H1 (cell line): Measurements from ENCODE around the gene DOP1B. TPM values are rescaled to one million over a fixed set of nuclear protein-coding genes. Genes with fewer than 3 reads are reported as not detected.

Experiments
- CTCF ChIA-PET: fragments of 300-600 bp; sonication (Branson Sonifier 250); formaldehyde crosslinking; loops from one replicate; lab custom pipeline; 2021; ENCODE audit not compliant: partially characterized antibody; lab: Charles Lee
- POLR2A ChIA-PET: fragments of 300-600 bp; sonication (Branson Sonifier 250); formaldehyde crosslinking; loops from one replicate; lab custom pipeline; 2021; ENCODE audit warnings: inconsistent platforms; ENCODE audit not compliant: partially characterized antibody; lab: Charles Lee
- DNase-seq, 2 experiments: peaks; one replicate each; pipeline versions ENCODE4 v3.0.0 to v3.0.0-alpha.2; 2010 to 2022; ENCODE audit warnings: low spot score in 2 of 2, low read depth in 1 of 2, mixed read lengths in 1 of 2
- FAIRE-seq: peaks from 2 replicates; lab custom pipeline; 2011; peaks lifted over from hg19 to GRCh38; lab: Jason Lieb, UNC
- H2AFZ ChIP-seq: 2 replicates; pipeline ENCODE4 v1.8.1; 2012; ENCODE audit warnings: low read length, inconsistent platforms
- H2AK5ac ChIP-seq: 2 replicates; pipeline ENCODE4 v1.6.1; 2013; ENCODE audit warnings: low read depth, low read length
- H2BK120ac ChIP-seq: replicated peaks from 2 replicates; pipeline ENCODE3; 2013; ENCODE audit warnings: low read depth, low read length, inconsistent platforms
- H2BK12ac ChIP-seq: 2 replicates; pipeline ENCODE4 v1.6.1; 2013; ENCODE audit warnings: low read depth, low read length
- H2BK15ac ChIP-seq: 2 replicates; pipeline ENCODE4 v1.6.1; 2013; ENCODE audit warnings: low read length
- H2BK20ac ChIP-seq: 2 replicates; pipeline ENCODE4 v1.6.1; 2013; ENCODE audit warnings: low read length
- H2BK5ac ChIP-seq: 2 replicates; pipeline ENCODE4 v1.6.1; 2013; ENCODE audit warnings: low read depth, low read length
- H3K14ac ChIP-seq: 2 replicates; pipeline ENCODE4 v1.6.1; 2013; ENCODE audit warnings: inconsistent platforms; ENCODE audit not compliant: insufficient read length
- H3K18ac ChIP-seq: 2 replicates; pipeline ENCODE4 v1.6.1; 2013; ENCODE audit warnings: low read length; ENCODE audit errors: extremely low read depth
- H3K23ac ChIP-seq: 2 replicates; pipeline ENCODE4 v1.6.1; 2013; ENCODE audit warnings: inconsistent platforms; ENCODE audit not compliant: insufficient read length
- H3K23me2 ChIP-seq: 2 replicates; pipeline ENCODE4 v1.6.1; 2013; ENCODE audit warnings: low read depth, low read length
- H3K27ac ChIP-seq: 2 replicates; pipeline ENCODE4 v1.6.1; 2011; ENCODE audit warnings: low read depth, low read length, inconsistent platforms
- H3K27me3 ChIP-seq, 4 experiments: replicated peaks in 1 of 4; 1 replicate in 1 of 4; 2 replicates in 3 of 4; pipeline versions ENCODE4 v1.6.1 to v1.8.1; 2011 to 2013; ENCODE audit warnings: low read length in 3 of 4, mild to moderate bottlenecking in 3 of 4, inconsistent platforms in 2 of 4, mixed read lengths in 2 of 4, moderate library complexity in 1 of 4; ENCODE audit not compliant: control insufficient read depth in 3 of 4, insufficient read depth in 3 of 4; ENCODE audit errors: extremely low read depth in 1 of 4
- H3K36me3 ChIP-seq, 4 experiments: 2 replicates each; pipeline versions ENCODE4 v1.6.1 to v1.8.1; 2011 to 2013; ENCODE audit warnings: mild to moderate bottlenecking in 4 of 4, low read length in 3 of 4, moderate library complexity in 2 of 4, control low read depth in 1 of 4, inconsistent platforms in 1 of 4; ENCODE audit not compliant: insufficient read depth in 4 of 4, control insufficient read depth in 2 of 4
- H3K4ac ChIP-seq: replicated peaks from 2 replicates; pipeline ENCODE3; 2013; ENCODE audit warnings: low read length, low read depth, mixed read lengths, inconsistent platforms; ENCODE audit not compliant: insufficient read length
- H3K4me1 ChIP-seq, 4 experiments: replicated peaks in 1 of 4; 1 replicate in 1 of 4; 2 replicates in 3 of 4; pipeline versions ENCODE4 v1.6.1 to v1.8.1; 2011 to 2013; ENCODE audit warnings: low read length in 3 of 4, inconsistent platforms in 2 of 4, mixed read lengths in 1 of 4; ENCODE audit not compliant: insufficient read depth in 4 of 4, control insufficient read depth in 3 of 4
- H3K4me2 ChIP-seq, 2 experiments: 2 replicates each; pipeline versions ENCODE4 v1.6.1 to v1.8.1; 2011 to 2013; ENCODE audit warnings: low read depth in 2 of 2, low read length in 2 of 2, control low read depth in 1 of 2, inconsistent platforms in 1 of 2, mild to moderate bottlenecking in 1 of 2; ENCODE audit not compliant: insufficient read depth in 1 of 2
- H3K4me3 ChIP-seq, 4 experiments: fragments of 200-600, 300-600 bp in 1 of 4; sonication (generic), shearing (Covaris generic), sonication (Bioruptor Twin) in 1 of 4; 2 replicates each; pipeline versions ENCODE4 v1.5.1 to v1.8.1; 2011 to 2016; ENCODE audit warnings: low read length in 4 of 4, low read depth in 3 of 4, control low read depth in 2 of 4, inconsistent platforms in 2 of 4, mild to moderate bottlenecking in 2 of 4, mixed read lengths in 1 of 4, moderate library complexity in 1 of 4; ENCODE audit not compliant: insufficient read depth in 2 of 4; ENCODE audit errors: extremely low read depth in 1 of 4
- H3K56ac ChIP-seq: replicated peaks from 2 replicates; pipeline ENCODE3; 2013; ENCODE audit warnings: low read depth, mild to moderate bottlenecking, mixed read lengths, low read length, inconsistent platforms; ENCODE audit not compliant: insufficient read length
- H3K79me1 ChIP-seq: 2 replicates; pipeline ENCODE4 v1.6.1; 2013; ENCODE audit warnings: low read depth, low read length, control low read depth
- H3K79me2 ChIP-seq, 2 experiments: 2 replicates each; pipeline versions ENCODE4 v1.6.1 to v1.8.1; 2012 to 2013; ENCODE audit warnings: low read length in 2 of 2, mild to moderate bottlenecking in 2 of 2, inconsistent platforms in 1 of 2; ENCODE audit not compliant: insufficient read depth in 2 of 2, control insufficient read depth in 1 of 2
- H3K9ac ChIP-seq, 4 experiments: replicated peaks in 1 of 4; 1 replicate in 1 of 4; 2 replicates in 3 of 4; pipeline versions ENCODE4 v1.6.1 to v1.8.1; 2011 to 2013; ENCODE audit warnings: low read depth in 3 of 4, low read length in 3 of 4, control low read depth in 2 of 4, mild to moderate bottlenecking in 2 of 4, moderate library complexity in 2 of 4, inconsistent platforms in 1 of 4; ENCODE audit errors: extremely low read depth in 1 of 4
- H3K9me3 ChIP-seq, 2 experiments: 2 replicates each; pipeline versions ENCODE4 v1.6.1 to v1.8.1; 2012 to 2013; ENCODE audit warnings: mild to moderate bottlenecking in 2 of 2, moderate library complexity in 2 of 2, control low read depth in 1 of 2, inconsistent platforms in 1 of 2, low read depth in 1 of 2, low read length in 1 of 2, mixed read lengths in 1 of 2; ENCODE audit not compliant: insufficient read depth in 2 of 2
- H4K20me1 ChIP-seq, 2 experiments: replicated peaks in 1 of 2; 2 replicates each; pipeline versions ENCODE3 to v1.8.1; 2011 to 2013; ENCODE audit warnings: inconsistent platforms in 2 of 2, low read length in 2 of 2, mild to moderate bottlenecking in 1 of 2; ENCODE audit not compliant: insufficient read depth in 2 of 2, control insufficient read depth in 1 of 2
- H4K5ac ChIP-seq: 2 replicates; pipeline ENCODE4 v1.6.1; 2013; ENCODE audit warnings: low read length, low read depth, mixed read lengths, inconsistent platforms; ENCODE audit not compliant: insufficient read length
- H4K8ac ChIP-seq: 2 replicates; pipeline ENCODE4 v1.8.0; 2013; ENCODE audit warnings: mild to moderate bottlenecking, moderate library complexity, low read length, inconsistent platforms; ENCODE audit not compliant: insufficient read depth; ENCODE audit errors: extremely low read depth
- H4K91ac ChIP-seq: replicated peaks from 2 replicates; pipeline ENCODE3; 2013; ENCODE audit warnings: low read length, mixed read lengths, inconsistent platforms; ENCODE audit not compliant: insufficient read length
- ASH2L ChIP-seq: fragments of 200-600, 300-600 bp; sonication (generic); IDR thresholded peaks from one replicate; pipeline ENCODE4 v1.7.1; 2017; ENCODE audit warnings: low read length
- CTBP2 ChIP-seq: IDR thresholded peaks from 2 replicates; pipeline ENCODE4 v1.7.0; 2011; ENCODE audit warnings: borderline replicate concordance, mild to moderate bottlenecking, moderate library complexity, mixed read lengths, low read length; ENCODE audit not compliant: insufficient read depth, insufficient read length
- EZH2 ChIP-seq: fragments of 200-600 bp; sonication (generic); IDR thresholded peaks from 2 replicates; pipeline ENCODE4 v1.7.1; 2012; ENCODE audit warnings: low read depth, mild to moderate bottlenecking, moderate library complexity, low read length, inconsistent platforms; ENCODE audit not compliant: severe bottlenecking
- RBBP5 ChIP-seq: IDR thresholded peaks from 2 replicates; pipeline ENCODE4 v1.7.1; 2012; ENCODE audit warnings: low read depth, mild to moderate bottlenecking, inconsistent platforms, low read length, moderate library complexity, borderline replicate concordance
- SUZ12 ChIP-seq: fragments of 200-600 bp; sonication (generic); IDR thresholded peaks from 2 replicates; pipeline ENCODE4 v1.6.1; 2012; ENCODE audit warnings: mild to moderate bottlenecking, inconsistent platforms, low read length, moderate library complexity, mixed read lengths
- WGBS, 2 experiments: shearing (Covaris generic) in 1 of 2; methylation state at CpG; one replicate each; pipeline versions ENCODE4 v1.1.6 to v1.1.7; 2013 to 2015; ENCODE audit warnings: low lambda C conversion rate in 2 of 2, mixed read lengths in 2 of 2, inconsistent platforms in 1 of 2, low coverage in 1 of 2, missing lambda C conversion rate in 1 of 2; ENCODE audit not compliant: insufficient replicate concordance in 2 of 2, insufficient coverage in 1 of 2, insufficient read length in 1 of 2; ENCODE audit errors: extremely low coverage in 1 of 2, missing lambda C conversion rate in 1 of 2; 5-methylcytosine and 5-hydroxymethylcytosine counted together
- polyA plus RNA-seq, 7 experiments: library from polyadenylated mRNA; depleted of rRNA in 3 of 7; stranded (reverse) in 5 of 7; unstranded in 2 of 7; fragments of >200 nt in 5 of 7; fragments of 200-250 nt in 2 of 7; gene quantifications; 1 replicate in 5 of 7; 2 replicates in 1 of 7; 4 replicates in 1 of 7; pipeline versions ENCODE4 v1.2.1 to v1.2.3, GENCODE V29; 2011 to 2013; ENCODE audit warnings: missing spikeins in 2 of 7, mixed read lengths in 2 of 7
- total RNA-seq: library from RNA; stranded (reverse); fragmentation: NEBNext Ultra II Directional; extraction: Animal tissue kit (Norgen Biotek cat#: 25700); gene quantifications from 2 replicates; pipeline ENCODE4 v1.2.1, GENCODE V29; 2021

The DOP1B gene
- total and polyA plus RNA-seq, 2 of the 8 experiments (the other 6 are each of a cell fraction or from before 2014, with no cell fraction given), result 2.8 to 9.9 TPM

DNA sequence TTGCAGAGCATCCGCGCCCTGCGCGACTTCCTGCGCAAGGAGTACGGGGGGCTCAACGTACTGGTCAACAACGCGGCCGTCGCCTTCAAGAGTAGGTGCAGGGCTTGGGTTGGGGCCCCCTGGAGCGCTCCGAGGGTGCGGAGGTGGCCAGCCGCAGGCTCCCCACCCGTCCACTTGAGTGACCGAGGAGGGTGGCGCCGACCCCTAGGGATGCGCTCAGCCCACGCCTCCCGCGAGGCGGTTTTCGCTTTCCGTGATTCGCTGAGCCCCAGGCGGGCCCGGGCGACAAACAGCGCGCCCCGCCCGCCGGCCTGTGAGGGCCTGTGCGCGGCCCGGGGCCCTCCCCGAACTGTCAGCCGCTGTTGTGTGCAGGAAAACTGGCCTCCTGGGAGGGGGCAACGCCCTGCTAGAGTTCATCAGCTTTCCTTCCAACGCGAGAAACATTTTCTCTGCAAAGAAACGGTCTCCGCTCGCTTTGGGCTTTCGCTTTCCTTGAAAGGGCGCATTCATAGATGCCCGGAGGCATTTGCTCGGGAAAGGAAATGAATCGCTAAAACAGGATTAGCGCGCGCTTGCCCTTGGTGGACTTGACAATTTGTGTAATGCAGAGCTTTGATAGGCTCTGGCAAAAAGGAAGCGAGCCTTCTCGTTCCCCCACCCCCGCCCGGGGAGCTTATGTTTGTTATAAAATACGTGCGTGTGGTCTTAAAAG lies 21.1 kb upstream of the DOP1B start:
- Histone ChIP-seq H2AK5ac (no peak overlapping the region), H3K18ac (peak overlapping the region; percentile 48; the same call in 1 of the 2 replicates), H3K4me1 (peaks cover 3 to 15% (median 7%) of the 10 kb centered on the region in 4 experiments), H3K56ac (no peak overlapping the region), H4K20me1 (peaks cover 0 to 2% of the 10 kb centered on the region in 2 experiments), H2AFZ (no peak overlapping the region), H3K4ac (no peak overlapping the region), H3K9me3 (no peaks in the 10 kb centered on the region), H3K27ac (no peak overlapping the region), H3K4me3 (peak overlapping the region; percentile 37 to 68 (median 56)), H3K79me1 (no peaks in the 10 kb centered on the region), H3K14ac (no peak overlapping the region), H3K27me3 (peaks cover 11 to 42% (median 28%) of the 10 kb centered on the region in 4 experiments), H3K4me2 (peak overlapping the region; percentile 76 to 95), H4K91ac (no peak overlapping the region), H3K23me2 (peaks cover 18% of the 10 kb centered on the region), H3K79me2 (no peaks in the 10 kb centered on the region), H2BK20ac (no peak overlapping the region; the same call in 1 of the 2 replicates), H4K8ac (no peak overlapping the region), H3K9ac (peak overlapping the region in 1 of 4 experiments; percentile 55; a peak in 1 of 7 replicates), H3K23ac (no peak overlapping the region), H2BK5ac (no peak overlapping the region), H2BK15ac (no peak overlapping the region), H4K5ac (no peak overlapping the region), H3K36me3 (no peaks in the 10 kb centered on the region), H2BK120ac (no peak overlapping the region), H2BK12ac (0 out of 2 replicates have a peak overlapping the region, but pooled peaks have one; percentile 27)
- FAIRE-seq, result no peak
- peak in 1 of 2 experiments; percentile 61 for DNase-seq
- no peak for TF ChIP-seq CTBP2
- peak; percentile 53; the same call in 1 of the 2 replicates for TF ChIP-seq SUZ12
- TF ChIP-seq ASH2L, result peak; percentile 71
- peak; percentile 52 for TF ChIP-seq EZH2
- TF ChIP-seq RBBP5, result 0 out of 2 replicates have a peak, but pooled peaks have one; percentile 30
- CTCF ChIA-PET, result interaction anchor here (0.6 to 4.4 kb wide), 6 partner anchors 11 to 253 kb away, joined by 3 to 22 read pairs (median 3); no protein-coding TSS in a partner anchor
- 1% methylated on average over 55 of the region's 60 CpGs; no CpG with 5 or more reads in 1 of the 2 experiments for WGBS, 2 experiments
- POLR2A ChIA-PET, result interaction anchor here (0.7 to 1.6 kb wide), 3 partner anchors 8 to 18 kb away, joined by 3 to 5 read pairs (median 5); no protein-coding TSS in a partner anchor
